ENCODE results near the gene PAM.

DNA sequence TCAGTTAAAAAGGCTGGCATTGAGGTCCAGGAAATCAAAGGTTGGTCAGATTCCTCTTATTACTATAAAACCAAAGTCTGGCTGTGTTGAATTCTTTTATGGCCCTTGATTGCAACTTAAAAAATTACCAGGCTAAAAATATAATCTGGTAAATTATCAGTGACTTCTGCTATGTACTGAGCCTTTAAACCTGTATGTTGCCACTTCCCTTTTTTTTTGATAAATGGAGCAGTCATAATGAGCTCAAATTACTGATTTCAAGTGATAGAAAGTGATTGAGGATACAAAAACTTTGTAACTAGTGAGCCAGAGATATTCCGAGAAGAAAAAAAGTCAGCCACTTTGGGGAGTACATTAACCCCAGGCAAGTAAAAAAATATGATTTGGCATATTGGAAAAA lies 264.7 kb downstream of the PAM start:
- TF ChIP-seq, protein P1, sequence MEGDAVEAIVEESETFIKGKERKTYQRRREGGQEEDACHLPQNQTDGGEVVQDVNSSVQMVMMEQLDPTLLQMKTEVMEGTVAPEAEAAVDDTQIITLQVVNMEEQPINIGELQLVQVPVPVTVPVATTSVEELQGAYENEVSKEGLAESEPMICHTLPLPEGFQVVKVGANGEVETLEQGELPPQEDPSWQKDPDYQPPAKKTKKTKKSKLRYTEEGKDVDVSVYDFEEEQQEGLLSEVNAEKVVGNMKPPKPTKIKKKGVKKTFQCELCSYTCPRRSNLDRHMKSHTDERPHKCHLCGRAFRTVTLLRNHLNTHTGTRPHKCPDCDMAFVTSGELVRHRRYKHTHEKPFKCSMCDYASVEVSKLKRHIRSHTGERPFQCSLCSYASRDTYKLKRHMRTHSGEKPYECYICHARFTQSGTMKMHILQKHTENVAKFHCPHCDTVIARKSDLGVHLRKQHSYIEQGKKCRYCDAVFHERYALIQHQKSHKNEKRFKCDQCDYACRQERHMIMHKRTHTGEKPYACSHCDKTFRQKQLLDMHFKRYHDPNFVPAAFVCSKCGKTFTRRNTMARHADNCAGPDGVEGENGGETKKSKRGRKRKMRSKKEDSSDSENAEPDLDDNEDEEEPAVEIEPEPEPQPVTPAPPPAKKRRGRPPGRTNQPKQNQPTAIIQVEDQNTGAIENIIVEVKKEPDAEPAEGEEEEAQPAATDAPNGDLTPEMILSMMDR (IDR thresholded peaks at IDR 0.05) = no peak
- TF ChIP-seq POLR2A (IDR thresholded peaks at IDR 0.05) (no peak), POLR2AphosphoS5 (IDR thresholded peaks at IDR 0.05) (no peak)

Data from breast epithelium (tissue), 3 donors.